HG03575 (cell line): ENCODE results near the gene ALX4.

Experiments
- ATAC-seq: cut with Tn5 transposase; IDR thresholded peaks from one replicate; pipeline ENCODE4 v1.9.1; 2021; ENCODE audit not compliant: unreplicated experiment, insufficient number of reproducible peaks, low FRiP score; ENCODE audit errors: extremely low read depth

The ALX4 gene

DNA sequence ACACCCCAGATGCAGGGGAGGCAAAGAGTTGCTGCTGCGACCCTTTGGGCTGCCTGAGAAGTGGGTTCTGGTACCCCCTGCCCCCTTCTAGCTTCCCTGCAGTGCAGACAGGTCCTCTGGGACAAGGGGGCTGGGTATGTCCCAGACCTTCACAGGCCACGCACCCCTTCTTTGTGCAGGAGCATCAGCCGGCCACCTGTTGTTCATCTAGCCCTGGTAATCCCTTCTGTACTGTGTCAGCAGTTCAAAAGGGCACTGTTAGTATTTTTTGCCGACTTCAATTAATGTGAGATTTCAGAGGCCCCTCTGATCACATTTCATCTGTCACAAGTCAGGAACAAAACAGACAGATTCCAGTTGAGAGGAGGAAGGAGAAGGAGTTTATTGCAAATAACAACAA is 49.9 kb downstream of the ALX4 start:
- ATAC-seq, result no peak

DNA sequence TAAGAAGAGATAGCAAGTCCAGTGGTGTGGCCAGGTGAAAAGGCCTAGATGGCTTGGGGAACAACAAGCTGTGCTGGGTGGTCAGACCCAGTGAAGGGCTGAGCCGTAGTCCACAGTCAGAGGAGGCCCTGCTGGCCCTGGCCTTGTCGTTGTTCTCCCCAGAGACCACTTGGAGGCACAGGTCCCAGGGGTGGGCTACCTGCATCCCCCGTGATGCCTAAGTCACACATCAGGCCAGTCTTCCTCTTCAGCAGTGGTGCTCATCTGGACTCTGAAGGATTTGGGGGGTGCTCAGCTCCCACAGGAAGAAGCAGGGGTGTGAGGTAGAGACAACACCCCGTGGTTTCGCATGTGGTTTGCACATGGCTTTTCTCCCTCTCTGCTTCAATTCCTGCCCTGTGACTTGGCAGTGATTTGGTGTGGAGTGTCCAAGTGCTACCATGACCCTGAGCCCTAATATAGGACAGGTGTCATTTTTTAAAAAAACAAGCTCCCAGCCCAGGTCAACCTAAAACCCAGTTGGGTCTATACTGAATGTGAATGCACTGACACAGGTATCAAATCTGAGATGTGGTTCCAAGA is 51.0 kb downstream of the ALX4 start:
- ATAC-seq, result no peak

DNA sequence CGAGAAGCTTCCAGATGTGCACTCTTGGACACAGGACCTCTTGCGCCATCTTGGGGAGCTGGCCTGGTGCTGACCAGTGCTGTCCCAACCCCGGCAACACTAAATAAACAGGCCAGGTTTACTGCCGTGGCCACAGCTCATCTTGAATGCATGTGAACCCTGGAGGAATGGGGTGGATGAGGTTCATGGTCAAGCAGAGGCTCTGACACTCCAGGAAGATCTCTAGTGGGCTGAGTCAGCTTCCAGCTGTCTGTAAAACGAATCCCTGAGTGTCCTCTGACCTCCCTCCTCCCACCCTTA is 51.8 kb downstream of the ALX4 start:
- ATAC-seq, result no peak

DNA sequence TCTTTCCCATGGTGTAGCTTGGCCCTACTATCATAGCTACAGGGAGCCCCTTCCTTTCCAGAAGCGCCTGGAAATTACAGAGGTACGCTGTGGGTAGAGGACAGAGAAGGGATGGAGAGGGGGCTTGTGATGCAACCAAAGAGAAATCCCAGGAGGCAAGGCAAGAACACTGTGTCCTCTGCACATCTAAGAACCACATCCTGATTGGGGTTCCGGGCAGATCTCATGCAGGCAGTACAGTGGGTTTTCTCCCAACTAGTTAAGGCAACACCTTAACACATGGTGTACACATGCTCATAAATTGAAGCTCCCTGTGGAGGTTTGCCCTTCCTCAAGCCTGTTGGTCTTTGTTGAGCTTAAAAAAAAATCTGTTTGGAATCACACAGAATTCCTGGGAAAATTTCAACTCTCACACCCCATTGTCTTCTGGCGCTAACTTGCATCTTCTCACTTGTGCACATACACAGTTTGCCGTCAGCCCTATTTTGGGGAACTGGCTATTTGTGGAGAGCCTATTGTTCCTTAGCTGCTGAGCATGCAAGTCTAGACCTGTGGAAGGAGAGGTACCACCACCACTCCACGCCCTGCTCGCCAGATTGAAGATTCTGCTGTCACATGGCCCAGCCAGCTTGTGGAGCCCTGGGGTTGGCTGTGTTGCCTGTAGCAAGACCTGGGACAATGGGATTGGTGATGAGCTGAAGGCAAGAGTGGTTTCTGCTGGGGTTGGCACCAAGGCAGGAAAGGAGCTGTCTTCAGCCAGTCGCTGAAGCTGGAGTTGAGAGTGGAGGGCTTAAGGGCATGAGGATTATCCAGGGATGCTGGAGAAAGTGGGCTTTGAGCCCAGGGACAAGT is 52.4 kb downstream of the ALX4 start:
- no peak for ATAC-seq

DNA sequence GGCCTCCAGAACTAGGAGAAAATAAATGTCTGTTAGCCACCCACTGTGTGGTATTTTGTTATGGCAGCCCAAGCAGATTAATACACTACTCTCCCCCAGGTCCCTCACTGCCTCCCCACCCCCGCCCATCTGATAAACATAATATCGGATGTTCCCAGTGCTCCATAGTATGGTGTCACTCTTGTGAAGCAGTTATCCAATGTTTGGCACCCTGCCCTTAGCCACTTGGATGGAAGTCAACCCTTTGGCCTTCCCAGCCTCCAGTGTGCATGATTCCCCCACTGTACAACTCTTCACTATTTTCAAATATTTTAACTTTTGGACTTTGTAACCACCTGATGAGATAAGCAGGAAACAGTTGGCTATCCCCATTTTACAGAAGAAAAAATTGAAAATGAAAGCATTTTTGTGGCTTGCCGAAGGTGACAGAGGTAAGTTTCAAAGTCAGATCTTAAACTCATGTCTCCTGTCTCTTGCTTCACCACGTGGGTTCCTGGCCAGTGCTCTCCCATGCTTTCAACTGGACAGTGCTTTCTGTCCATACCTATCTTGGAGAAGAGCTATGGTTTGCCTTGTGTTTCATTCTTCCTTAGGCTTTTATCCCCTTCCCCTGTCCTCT is 53.2 kb downstream of the ALX4 start:
- no peak for ATAC-seq

DNA sequence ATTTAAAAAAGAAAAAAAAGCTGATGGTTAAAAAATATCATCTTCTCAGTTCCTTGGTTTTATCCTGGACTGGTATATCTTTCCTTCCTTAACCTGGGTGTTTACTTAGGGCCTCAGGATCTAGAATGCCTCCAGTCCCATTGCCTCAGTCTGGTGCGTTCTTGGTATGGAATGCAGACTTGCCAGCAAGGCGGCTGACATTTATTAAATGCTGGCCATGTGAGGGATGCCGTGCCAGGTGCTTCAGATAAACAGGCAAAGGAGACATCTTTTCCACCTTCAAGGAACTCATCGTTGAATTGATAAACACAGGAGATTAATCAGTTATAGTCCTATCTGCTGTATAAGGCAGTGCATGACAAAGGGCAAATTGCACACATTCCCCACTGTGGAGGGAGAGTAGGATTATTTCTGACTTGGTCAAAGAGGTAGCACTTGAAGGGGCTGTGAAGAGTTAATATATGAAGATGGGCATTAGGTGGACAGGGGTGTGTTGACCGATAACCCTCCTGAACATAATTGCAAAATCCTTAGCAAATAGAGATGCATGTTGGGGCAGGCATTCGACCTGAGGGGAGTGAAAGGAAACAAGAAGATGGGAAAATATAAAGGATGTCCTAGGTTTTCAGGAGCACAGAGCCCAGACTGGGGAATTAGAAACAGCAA is 54.4 kb downstream of the ALX4 start:
- ATAC-seq, result no peak

DNA sequence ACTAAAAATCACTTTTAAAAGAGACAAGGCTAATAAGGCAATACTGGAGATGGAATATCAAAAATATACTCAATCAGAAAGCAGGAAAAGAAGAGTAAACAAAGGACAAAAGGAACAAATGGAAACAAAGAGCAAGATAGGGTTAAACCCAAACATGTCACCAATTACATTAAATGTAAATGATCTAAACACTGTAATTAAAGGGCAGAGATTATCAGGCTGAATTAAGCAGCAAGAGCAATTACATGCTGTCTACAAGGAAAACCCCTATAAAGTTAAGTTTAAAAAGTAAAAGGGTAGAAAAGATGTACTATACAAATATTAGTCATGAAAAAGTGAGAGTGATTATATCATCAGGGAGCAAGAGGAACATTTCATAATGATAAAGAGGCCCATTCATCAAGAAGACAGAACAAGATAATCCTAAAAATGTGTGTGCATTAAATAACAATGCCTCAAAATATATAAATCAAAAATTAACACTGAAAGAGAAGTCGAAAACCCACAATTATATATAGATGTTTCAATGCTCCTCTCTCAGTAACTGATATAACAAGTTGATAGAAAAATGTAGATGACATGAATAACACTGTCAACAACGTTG is 56.8 kb downstream of the ALX4 start:
- no peak for ATAC-seq

DNA sequence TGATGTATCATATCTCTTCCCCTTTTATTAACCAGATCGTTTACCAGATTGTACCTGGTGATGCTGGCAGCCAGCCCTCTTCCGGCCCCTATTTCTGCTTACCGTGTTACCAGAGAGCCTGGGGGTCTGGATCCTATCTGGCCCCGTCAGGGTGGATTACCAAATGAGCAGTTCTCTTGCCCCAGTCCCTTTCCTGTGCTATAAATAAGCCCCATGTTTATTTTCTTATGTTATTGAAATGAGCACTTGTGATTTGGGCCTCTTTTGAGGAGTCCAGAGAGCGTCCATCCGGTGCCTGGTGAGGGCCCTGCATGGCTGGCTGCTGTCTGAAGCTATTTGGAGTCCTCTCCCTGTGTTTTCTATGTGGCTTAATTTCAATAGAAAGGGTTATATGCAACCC is 59.5 kb downstream of the ALX4 start:
- ATAC-seq, result no peak

DNA sequence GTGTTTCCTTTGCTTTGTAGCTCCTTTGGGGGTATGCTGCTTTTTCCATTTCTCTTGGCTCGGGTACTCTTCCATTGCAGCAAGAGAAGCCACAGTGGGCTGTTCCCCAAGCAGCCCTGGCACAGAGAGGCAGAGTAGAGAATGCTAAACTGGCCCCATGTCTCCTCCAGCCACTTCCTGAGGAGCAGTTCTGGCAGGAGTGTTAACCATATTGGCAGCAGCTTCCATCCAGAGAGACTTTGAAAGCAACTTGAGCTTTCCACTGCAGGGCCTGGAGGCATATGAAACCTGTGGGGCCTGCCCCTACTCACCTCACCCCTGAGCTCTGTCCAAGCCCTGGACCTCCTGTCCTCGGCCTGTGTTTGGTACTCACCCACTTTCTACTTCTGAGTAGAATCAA is 61.8 kb downstream of the ALX4 start:
- ATAC-seq, result no peak

DNA sequence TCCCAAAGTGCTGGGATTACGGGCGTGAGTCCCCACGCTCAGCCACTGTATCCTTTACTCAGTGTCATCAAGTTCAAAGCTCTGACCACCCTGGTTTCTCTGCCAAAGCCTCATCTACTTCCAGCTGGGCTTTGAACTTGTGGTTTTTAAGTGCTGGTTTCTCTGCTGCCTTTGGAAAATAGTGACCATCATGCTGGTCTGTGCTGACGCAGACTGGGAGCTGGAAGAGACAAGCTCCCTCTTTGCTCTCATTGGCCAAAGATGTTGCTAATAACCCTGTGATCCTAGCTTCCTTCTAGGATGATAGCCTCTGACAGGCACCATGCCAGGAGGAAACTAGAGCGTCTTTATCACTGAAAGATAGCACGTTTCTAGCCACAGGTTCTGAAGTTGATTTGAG is 62.4 kb downstream of the ALX4 start:
- no peak for ATAC-seq

DNA sequence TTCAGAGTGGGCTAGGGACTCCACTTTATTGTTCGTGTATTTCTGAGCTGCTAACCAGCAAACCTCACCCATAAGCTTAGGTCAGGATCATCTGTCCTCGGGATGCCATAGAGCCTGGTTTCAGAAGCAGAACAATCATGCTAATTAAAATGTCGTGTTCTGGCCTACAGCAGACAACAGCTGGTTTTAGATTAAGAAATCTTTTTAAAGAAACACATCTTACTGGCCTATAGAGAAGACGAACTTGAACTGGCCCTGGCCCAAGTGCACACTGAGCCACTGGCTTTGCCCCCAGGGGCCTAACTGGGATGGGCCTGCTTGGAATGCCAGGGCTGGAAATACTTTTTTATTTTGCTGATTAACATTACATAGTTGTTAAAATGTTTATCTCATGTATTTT is 63.2 kb downstream of the ALX4 start:
- no peak for ATAC-seq

DNA sequence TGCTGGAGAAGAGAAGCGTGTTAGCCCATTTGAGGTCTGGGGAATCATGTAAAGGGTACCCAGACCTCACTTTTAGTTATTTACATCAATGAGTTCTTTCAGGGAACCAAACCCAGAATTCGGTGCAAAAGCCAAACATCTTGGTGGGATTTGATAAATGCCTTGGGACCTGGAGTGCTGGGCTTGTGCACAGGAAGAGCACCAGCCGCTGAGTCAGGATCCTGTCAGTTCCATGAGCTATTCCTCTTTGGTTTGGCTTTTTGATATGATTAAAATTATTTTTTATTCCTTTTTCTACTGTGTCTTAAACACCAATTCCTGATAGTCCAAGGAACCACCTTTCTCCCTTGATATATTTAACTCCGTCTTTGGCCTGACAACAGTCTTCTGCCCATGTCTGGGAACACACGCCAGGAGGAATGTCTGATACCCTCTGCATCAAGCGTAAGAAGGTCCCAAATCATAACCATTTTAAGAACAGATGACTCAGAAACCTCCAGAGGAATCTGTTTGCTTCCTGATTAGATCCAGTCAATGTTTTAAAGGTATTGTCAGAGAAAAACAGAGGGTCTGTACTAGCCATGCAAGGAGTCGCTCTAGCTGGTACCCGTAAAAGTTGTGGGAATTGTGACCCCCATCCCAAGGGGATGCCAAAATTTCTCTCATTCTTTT is 65.2 kb downstream of the ALX4 start:
- no peak for ATAC-seq

DNA sequence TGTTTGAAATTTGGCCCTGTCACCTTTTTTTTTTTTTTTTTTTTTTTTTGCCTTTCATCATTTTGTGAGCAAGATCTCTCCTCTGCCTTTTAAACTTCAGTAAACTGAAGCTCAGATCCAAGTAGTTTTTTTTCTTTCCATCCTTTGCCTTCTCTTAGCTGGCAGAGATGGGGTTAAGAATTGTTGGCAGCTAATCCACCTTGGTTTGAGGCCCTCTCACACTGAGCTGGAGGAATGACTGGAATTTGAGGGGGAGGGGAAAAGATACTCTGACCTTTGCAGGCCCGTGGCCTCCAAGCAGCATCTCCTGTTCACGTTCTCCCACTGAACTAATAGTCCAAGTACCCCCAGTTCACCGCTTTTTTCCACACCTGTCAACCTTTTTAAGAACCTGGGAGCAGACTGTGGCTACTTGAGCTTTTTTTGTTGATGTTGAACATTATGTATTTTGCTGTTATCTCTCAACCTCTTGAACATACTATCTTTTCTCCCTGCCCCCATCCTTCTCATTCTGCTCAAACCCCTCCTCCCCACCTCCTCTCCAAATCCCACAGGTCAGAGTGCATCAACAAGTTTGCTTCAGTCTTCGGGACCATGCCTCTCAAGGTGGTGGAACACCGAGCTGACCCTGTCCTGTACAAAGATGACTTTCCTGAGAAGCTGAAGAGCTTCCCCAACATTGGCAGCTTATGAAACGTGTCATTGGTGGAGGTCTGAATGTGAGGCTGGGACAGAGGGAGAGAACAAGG is 66.2 kb downstream of the ALX4 start:
- no peak for ATAC-seq

DNA sequence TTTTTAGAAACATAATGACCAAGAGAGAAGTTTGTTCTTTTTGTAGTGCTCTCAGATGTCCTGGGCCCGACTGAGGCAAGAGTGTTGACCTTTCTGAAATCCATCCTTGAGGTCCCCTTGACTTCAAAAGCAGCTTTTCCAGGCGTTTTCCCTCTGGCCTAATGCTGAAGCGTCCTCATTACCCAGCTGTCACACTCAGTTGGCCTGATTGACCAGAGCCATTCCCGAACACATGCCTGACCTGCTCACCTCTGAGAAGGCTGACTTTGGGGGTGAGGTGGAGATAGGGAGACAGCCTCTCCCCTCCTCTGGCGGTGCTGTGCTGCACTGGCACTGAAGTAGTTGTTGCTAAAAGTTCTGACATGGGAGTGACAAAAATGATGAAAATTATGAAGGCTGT is 66.9 kb downstream of the ALX4 start:
- ATAC-seq, result no peak

DNA sequence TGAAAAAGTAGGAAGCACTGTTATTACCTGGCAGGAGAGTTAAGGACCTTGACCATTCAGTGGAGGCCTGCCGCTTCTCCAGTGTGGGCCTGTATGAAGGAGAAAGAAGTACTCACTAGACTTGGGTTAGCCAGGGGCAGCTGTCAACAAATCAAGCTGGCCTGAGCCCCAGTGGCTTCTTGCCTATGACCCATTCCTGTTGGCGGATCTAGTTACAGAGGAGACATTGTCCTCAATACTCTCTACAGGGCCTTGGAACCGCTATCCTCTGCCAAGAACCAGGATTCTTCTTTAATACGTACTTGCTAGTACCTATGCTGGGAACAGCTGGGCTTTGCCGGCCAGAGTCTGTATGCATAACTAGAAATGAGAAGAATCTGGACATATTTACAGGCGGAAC is 68.1 kb downstream of the ALX4 start:
- ATAC-seq, result no peak

DNA sequence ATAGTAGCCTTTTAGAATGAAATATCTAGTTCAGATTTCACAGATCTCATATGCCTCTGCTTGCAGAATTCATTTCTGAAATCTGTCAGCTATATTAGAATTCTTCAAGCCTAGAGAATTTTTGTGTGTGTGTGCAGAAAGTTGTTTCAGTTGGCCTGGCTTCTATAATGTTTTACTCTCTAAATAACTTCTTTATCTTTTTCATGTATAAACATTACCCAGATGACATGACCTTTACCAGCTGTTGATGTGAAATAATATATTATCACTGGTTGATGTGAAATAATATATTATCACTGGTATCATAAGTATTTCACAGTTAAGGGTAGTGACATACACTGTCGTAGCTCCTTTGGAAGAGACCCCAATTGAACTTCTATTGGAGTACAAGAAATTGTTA is 72.8 kb downstream of the ALX4 start:
- ATAC-seq, result no peak

DNA sequence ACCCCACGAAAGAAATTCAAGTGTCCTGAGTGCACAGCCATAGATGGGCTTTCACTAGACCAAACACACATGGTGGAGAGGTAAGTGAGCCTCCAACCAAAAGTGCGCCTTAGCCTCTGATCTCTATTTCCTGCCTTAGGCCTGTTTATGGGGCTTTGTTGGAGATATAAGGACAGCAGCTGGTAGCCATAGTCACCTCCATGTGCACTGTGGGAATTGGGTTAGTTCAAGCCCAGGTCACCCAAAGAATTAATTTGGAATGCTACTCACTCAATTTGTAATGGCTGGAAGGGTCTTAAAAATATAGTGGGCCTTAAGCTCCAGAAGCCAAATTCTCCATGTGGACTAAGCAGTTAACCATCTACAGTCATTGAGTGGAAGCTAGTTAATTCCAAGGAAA is 73.6 kb downstream of the ALX4 start:
- ATAC-seq, result no peak

DNA sequence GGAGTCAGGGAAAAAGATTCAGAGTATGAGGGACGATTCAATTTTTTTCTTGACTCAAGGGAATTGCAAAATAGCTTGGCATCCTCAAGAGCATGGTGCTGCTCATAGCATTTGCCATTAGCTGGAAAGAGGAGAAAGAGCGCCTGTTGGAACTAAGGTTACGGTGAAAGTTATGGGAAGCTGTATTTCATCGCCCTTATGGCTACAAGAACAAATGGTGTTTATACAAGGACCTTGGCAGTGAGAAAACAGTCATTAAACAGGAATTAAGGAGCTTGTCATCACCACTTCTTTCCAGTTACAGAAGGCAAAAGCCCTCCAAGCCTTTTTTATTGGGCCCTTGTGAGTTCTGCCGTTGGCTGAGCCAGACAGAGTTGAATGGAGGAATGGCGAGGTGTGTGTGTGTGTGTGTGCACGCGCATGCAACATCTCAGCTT is 74.2 kb downstream of the ALX4 start:
- ATAC-seq, result no peak

DNA sequence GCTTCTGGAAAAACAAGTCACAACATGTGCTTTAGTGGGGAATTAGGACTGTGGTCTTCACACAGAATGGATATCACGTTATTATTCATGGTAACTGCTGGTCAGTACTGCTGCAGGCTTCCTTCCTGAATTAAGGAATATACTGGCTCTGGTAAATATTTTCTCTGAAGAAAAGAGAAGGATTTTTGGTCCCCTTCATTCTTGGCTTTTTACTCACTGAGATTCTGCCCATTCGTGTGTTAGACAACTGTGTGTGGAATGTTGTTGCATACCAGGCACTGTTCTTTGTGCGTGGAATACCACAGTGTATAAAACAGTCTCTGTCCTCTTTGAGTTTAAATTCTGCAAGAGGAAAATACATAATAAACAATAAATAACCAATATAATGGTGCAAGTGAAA is 80.3 kb downstream of the ALX4 start:
- no peak for ATAC-seq
